Nephron progenitor cell (in vitro differentiated cells): ENCODE results near the gene TTN.

Experiments
- DNase-seq: peaks from one replicate; pipeline ENCODE4 v3.0.0; 2021
- H3K27ac Mint-ChIP-seq: 2 replicates; pipeline ENCODE4 v1.8.0; 2021; ENCODE audit warnings: mild to moderate bottlenecking, moderate library complexity, mixed read lengths
- H3K27me3 Mint-ChIP-seq: 2 replicates; pipeline ENCODE4 v1.8.0; 2021; ENCODE audit warnings: mild to moderate bottlenecking, low read depth, mixed read lengths; ENCODE audit not compliant: poor library complexity
- H3K36me3 Mint-ChIP-seq: 2 replicates; pipeline ENCODE4 v1.8.0; 2021; ENCODE audit warnings: low read depth, mixed read lengths
- H3K4me1 Mint-ChIP-seq: 2 replicates; pipeline ENCODE4 v1.8.0; 2021; ENCODE audit warnings: mixed read lengths
- H3K4me3 Mint-ChIP-seq: 2 replicates; pipeline ENCODE4 v1.8.0; 2021; ENCODE audit warnings: mild to moderate bottlenecking, moderate library complexity, mixed read lengths
- H3K9me3 Mint-ChIP-seq: 2 replicates; pipeline ENCODE4 v1.8.0; 2021; ENCODE audit warnings: mild to moderate bottlenecking, moderate library complexity, mixed read lengths
- TF ChIP-seq, protein P1 (sequence below): fragments of 200-600 bp; sonication (generic); IDR thresholded peaks from 2 replicates; pipeline ENCODE4 v1.5.0; 2021; ENCODE audit warnings: antibody characterized with exemption

Gene TTN

DNA sequence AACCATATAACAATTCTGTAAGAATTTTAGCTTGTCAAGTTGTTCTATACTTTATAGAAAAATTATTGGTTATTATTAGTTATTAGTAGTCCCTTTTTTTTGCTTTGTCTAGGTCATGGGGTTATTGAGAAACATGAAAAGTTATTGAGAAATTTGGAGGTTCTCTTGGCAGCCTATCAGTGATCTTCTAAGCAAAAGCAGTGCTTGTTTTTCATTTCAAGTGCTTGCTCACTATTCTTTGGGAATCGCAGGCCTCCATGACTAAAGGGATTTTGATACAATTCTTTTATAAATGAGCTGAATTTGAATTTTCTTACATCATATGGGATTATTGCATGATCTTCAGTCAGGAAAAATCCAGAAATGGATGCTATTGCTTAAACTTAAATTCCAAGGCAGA lies 301.1 kb downstream of the TTN start:
- Mint-ChIP-seq H3K4me1 (peaks cover 4% of the 10 kb centered on the region), H3K27me3 (peaks cover 3% of the 10 kb centered on the region), H3K4me3 (no peak overlapping the region), H3K9me3 (no peaks in the 10 kb centered on the region), H3K27ac (no peak overlapping the region), H3K36me3 (peaks cover 21% of the 10 kb centered on the region)
- DNase-seq = no peak
- TF ChIP-seq, protein P1, sequence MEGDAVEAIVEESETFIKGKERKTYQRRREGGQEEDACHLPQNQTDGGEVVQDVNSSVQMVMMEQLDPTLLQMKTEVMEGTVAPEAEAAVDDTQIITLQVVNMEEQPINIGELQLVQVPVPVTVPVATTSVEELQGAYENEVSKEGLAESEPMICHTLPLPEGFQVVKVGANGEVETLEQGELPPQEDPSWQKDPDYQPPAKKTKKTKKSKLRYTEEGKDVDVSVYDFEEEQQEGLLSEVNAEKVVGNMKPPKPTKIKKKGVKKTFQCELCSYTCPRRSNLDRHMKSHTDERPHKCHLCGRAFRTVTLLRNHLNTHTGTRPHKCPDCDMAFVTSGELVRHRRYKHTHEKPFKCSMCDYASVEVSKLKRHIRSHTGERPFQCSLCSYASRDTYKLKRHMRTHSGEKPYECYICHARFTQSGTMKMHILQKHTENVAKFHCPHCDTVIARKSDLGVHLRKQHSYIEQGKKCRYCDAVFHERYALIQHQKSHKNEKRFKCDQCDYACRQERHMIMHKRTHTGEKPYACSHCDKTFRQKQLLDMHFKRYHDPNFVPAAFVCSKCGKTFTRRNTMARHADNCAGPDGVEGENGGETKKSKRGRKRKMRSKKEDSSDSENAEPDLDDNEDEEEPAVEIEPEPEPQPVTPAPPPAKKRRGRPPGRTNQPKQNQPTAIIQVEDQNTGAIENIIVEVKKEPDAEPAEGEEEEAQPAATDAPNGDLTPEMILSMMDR = no peak

DNA sequence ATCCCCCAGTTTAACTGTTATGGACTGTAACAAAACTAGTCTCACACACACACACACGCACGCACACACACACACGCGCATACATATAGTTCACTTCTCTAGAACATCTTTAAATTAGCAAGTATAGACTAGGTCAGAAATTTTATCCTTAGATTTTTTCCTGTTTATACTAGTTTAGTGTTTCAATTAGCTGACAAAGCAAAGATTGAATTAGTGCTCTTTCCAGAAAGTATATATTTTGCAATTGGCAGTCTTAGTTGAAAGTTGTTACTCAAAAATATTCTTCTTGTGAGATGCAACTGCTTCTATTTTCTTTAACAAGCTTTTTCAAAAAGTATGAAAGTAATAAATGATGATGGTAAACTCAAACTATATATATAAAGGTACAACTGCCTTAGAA lies 304.5 kb downstream of the TTN start:
- H3K4me1 Mint-ChIP-seq = no peaks in the 10 kb centered on the region
- peaks cover 35% of the 10 kb centered on the region for H3K36me3 Mint-ChIP-seq
- H3K4me3 Mint-ChIP-seq = no peak overlapping the region
- TF ChIP-seq, protein P1 = no peak
- H3K27me3 Mint-ChIP-seq = no peaks in the 10 kb centered on the region
- no peak for DNase-seq
- no peaks in the 10 kb centered on the region for H3K9me3 Mint-ChIP-seq
- H3K27ac Mint-ChIP-seq = no peak overlapping the region

DNA sequence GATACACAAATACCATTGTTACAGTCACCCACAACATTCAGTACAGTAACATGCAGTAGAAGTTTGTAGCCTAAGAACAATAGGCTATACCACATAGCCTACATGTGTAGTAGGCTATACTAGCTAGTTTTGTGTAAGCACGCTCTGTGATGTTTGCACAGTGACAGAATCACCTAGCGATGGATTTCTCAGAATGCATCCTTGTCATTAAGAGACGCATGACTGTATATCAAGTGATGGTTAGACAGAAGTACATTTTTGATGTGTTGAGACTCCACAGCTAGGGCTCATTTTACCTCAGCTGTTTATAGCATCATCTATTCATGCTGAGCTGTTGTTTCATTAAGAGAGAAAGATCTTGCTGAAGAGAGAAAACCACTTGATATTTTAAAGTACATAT lies 307.6 kb downstream of the TTN start:
- no peaks in the 10 kb centered on the region for H3K9me3 Mint-ChIP-seq
- H3K4me1 Mint-ChIP-seq = no peaks in the 10 kb centered on the region
- DNase-seq = no peak
- peaks cover 63% of the 10 kb centered on the region for H3K36me3 Mint-ChIP-seq
- no peak overlapping the region for H3K4me3 Mint-ChIP-seq
- TF ChIP-seq, protein P1 = no peak
- H3K27ac Mint-ChIP-seq = no peak overlapping the region
- no peaks in the 10 kb centered on the region for H3K27me3 Mint-ChIP-seq

DNA sequence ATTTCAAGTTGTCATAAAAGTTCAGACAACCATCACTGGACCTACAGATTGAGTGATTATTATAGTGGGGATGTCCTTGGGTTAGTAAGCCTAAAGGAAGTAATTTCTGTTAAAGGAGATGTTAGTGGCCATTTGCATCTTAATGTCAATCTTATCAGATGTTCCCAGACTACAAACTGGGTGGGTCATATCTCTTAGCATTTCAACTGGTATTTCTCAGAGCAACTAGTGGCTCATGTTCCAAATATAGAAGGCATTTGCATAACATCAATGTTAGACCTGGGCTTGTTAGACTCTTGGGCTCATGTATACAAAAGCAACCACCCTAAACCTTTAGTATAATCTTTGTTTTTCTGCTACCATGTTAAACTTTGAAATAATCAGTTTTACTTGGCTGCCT lies 309.1 kb downstream of the TTN start:
- no peaks in the 10 kb centered on the region for H3K4me1 Mint-ChIP-seq
- no peak for DNase-seq
- H3K27me3 Mint-ChIP-seq = no peaks in the 10 kb centered on the region
- H3K9me3 Mint-ChIP-seq = no peaks in the 10 kb centered on the region
- no peak overlapping the region for H3K27ac Mint-ChIP-seq
- TF ChIP-seq, protein P1 = no peak
- H3K36me3 Mint-ChIP-seq = peaks cover 62% of the 10 kb centered on the region
- no peak overlapping the region for H3K4me3 Mint-ChIP-seq

- TF ChIP-seq, protein P1 = no peak
- no peak overlapping the region for H3K27ac Mint-ChIP-seq
- no peak overlapping the region for H3K4me3 Mint-ChIP-seq
- H3K27me3 Mint-ChIP-seq = no peaks in the 10 kb centered on the region
- DNase-seq = no peak
- H3K4me1 Mint-ChIP-seq = no peaks in the 10 kb centered on the region
- H3K9me3 Mint-ChIP-seq = no peaks in the 10 kb centered on the region
- H3K36me3 Mint-ChIP-seq = peaks cover 59% of the 10 kb centered on the region
These were observed 311.2 kb downstream of the TTN start for GRCh38 chr2:178496049-178496448.

DNA sequence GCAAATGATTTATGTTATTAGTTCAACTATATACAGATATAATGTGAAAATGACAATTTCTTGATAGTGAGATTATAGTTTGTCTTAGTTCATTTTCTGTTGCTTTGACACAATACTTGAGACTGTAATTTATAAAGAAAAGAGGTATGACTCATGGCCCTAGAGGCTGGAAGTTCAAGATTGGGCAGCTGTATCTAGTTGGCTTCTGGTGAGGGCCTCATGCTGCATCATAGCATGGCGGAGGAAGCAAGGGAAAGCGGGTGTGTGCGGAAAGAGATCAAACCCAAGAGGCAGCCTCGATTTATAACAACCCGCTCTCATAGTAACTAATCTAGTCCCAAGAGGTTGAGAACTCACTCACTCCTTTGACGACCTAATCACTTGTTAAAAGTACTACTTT lies 315.6 kb downstream of the TTN start:
- Mint-ChIP-seq H3K4me3 (no peak overlapping the region), H3K9me3 (no peaks in the 10 kb centered on the region), H3K4me1 (no peaks in the 10 kb centered on the region), H3K36me3 (peaks cover 56% of the 10 kb centered on the region), H3K27me3 (no peaks in the 10 kb centered on the region), H3K27ac (no peak overlapping the region)
- DNase-seq = no peak
- TF ChIP-seq, protein P1 = no peak
